K562 (cell line): ENCODE measurements around the gene RNF215. TPM values are rescaled to one million over a fixed set of nuclear protein-coding genes. Genes with fewer than 3 reads are reported as not detected.

Experiments
- BRD4 ChIP-seq: fragments of 200-600 bp; sonication (generic); IDR thresholded peaks from 2 replicates; pipeline ENCODE4 v1.6.1; 2017; ENCODE audit warnings: inconsistent platforms
- FOXJ3 ChIP-seq: sonication (generic); formaldehyde crosslinking; IDR thresholded peaks from 2 replicates; pipeline ENCODE4 v1.4.0; 2020; ENCODE audit warnings: mild to moderate bottlenecking, missing genetic modification reagents
- HDAC3 ChIP-seq: fragments of 450-650 bp; IDR thresholded peaks from 2 replicates; pipeline ENCODE4 v1.6.1; 2018; ENCODE audit warnings: borderline replicate concordance, mild to moderate bottlenecking, moderate library complexity; ENCODE audit not compliant: partially characterized antibody
- KDM1A ChIP-seq, 2 experiments: fragments of 450-650 bp; IDR thresholded peaks; 2 replicates each; pipeline ENCODE4 v1.6.1; 2016; ENCODE audit warnings: mild to moderate bottlenecking in 2 of 2
- NFIC ChIP-seq: fragments of 450-650 bp; IDR thresholded peaks from 2 replicates; pipeline ENCODE4 v1.6.1; 2017; ENCODE audit warnings: mild to moderate bottlenecking, inconsistent platforms
- POLR3G ChIP-seq: IDR thresholded peaks from 2 replicates; pipeline ENCODE4 v1.6.1; 2011; ENCODE audit not compliant: insufficient read length, insufficient replicate concordance; ENCODE audit errors: extremely low read depth
- PYGO2 ChIP-seq: fragments of 450-650 bp; IDR thresholded peaks from 2 replicates; pipeline ENCODE4 v1.6.1; 2016; ENCODE audit warnings: mild to moderate bottlenecking, missing genetic modification characterization, moderate library complexity, missing compliant biosample characterization
- RFX1 ChIP-seq: fragments of 450-650 bp; IDR thresholded peaks from 2 replicates; pipeline ENCODE4 v1.6.1; 2016; ENCODE audit warnings: mild to moderate bottlenecking, moderate library complexity
- ZNF133 ChIP-seq: fragments of 250-450 bp; sonication (Bioruptor Pico); IDR thresholded peaks from 2 replicates; pipeline ENCODE4 v1.4.0; 2020; ENCODE audit warnings: mild to moderate bottlenecking
- ZNF324 ChIP-seq: fragments of 250-450 bp; sonication (Bioruptor Pico); IDR thresholded peaks from 2 replicates; pipeline ENCODE4 v1.4.0; 2020; ENCODE audit warnings: mild to moderate bottlenecking
- ZNF707 ChIP-seq: fragments of 250-450 bp; sonication (Bioruptor Pico); conservative IDR thresholded peaks from 2 replicates; pipeline ENCODE4 v1.8.0; 2022; ENCODE audit warnings: inconsistent platforms, mild to moderate bottlenecking, moderate library complexity
- polyA plus RNA-seq, 8 experiments: library from polyadenylated mRNA; depleted of rRNA in 4 of 8; stranded (reverse) in 5 of 8; unstranded in 3 of 8; fragments of >200 nt; fragmentation: Nextera tagmentation in 2 of 8; fragmentation: Illumina TruSeq in 1 of 8; extraction: Ambion mirVana in 2 of 8; extraction: Trizol in 1 of 8; gene quantifications; 2 replicates each; pipeline versions ENCODE4 v1.2.1 to v1.2.3, GENCODE V29; 2011 to 2014; ENCODE audit warnings: inconsistent platforms in 1 of 8, missing spikeins in 1 of 8
- total RNA-seq, 7 experiments: library from RNA; depleted of rRNA in 6 of 7; stranded (reverse); fragments of >200 nt in 6 of 7; fragmentation: Illumina TruSeq in 2 of 7; extraction: Trizol in 2 of 7; gene quantifications; 2 replicates each; pipeline versions ENCODE4 v1.2.1 to v1.2.3, GENCODE V29; 2011 to 2021; ENCODE audit warnings: low replicate concordance in 1 of 7
- TF ChIP-seq, protein P1 (sequence below): IDR thresholded peaks from 3 replicates; pipeline ENCODE4 v1.6.1; 2011; ENCODE audit warnings: borderline replicate concordance, mild to moderate bottlenecking, moderate library complexity; ENCODE audit not compliant: insufficient read length; ENCODE audit errors: extremely low read depth
- TF ChIP-seq, protein P2 (sequence below), 2 experiments: fragments of 450-650 bp; IDR thresholded peaks; 2 replicates each; pipeline ENCODE4 v1.6.1; 2016
- TF ChIP-seq, protein P3 (sequence below): sonication (generic); formaldehyde crosslinking; IDR thresholded peaks from 2 replicates; pipeline ENCODE4 v1.9.0; 2022; ENCODE audit warnings: mild to moderate bottlenecking, missing genetic modification reagents
- TF ChIP-seq, protein P4 (sequence below): sonication (generic); formaldehyde crosslinking; IDR thresholded peaks from 2 replicates; pipeline ENCODE4 v1.8.0; 2022; ENCODE audit warnings: mild to moderate bottlenecking, missing genetic modification reagents, borderline replicate concordance
- TF ChIP-seq, protein P5 (sequence below): fragments of 450-650 bp; IDR thresholded peaks from 2 replicates; pipeline ENCODE4 v1.6.1; 2014; ENCODE audit warnings: low read depth, mild to moderate bottlenecking, moderate library complexity, borderline replicate concordance
- TF ChIP-seq, protein P6 (sequence below): sonication (generic); formaldehyde crosslinking; IDR thresholded peaks from 2 replicates; pipeline ENCODE4 v1.4.0; 2020; ENCODE audit warnings: mild to moderate bottlenecking, missing genetic modification reagents

The RNF215 gene
- total and polyA plus RNA-seq, 9 of the 15 experiments (the other 6 are each of a cell fraction or from before 2014, with no cell fraction given): 0.08 to 9.8 (median 2.7) TPM

DNA sequence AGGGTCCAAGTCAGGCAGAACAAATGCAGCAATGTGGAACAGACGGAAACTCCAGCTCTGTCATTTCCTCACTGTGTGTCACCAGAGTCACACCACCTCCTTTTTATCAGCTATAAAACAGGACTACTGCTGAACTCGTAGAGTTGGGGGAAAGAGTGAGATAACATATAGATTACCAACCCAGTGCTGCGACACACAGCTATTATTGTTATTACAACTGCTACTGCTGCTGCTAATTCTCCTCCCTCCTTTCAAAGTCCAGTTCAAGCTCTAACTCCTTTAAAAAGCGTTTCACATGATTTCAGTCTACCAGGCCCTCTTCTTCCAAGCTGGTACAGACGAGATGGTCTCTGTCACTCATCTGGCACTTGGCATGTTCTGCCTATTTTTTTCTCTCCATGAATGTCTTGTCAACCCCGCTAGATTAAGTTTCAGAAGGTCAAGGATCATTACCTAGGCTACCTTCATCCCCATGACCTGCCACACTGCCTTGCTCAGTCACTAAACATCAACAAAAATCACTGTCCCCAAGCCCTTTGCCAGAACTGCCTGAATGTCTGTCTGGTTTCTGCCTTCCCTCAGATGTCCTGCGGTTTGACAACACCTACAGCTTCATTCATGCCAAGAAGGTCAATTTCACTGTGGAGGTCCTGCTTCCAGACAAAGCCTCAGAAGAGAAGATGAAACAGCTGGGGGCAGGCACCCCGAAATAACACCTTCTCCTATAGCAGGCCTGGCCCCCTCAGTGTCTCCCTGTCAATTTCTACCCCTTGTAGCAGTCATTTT, 34.7 kb upstream of the RNF215 start (continued):
- TF ChIP-seq, protein P1, sequence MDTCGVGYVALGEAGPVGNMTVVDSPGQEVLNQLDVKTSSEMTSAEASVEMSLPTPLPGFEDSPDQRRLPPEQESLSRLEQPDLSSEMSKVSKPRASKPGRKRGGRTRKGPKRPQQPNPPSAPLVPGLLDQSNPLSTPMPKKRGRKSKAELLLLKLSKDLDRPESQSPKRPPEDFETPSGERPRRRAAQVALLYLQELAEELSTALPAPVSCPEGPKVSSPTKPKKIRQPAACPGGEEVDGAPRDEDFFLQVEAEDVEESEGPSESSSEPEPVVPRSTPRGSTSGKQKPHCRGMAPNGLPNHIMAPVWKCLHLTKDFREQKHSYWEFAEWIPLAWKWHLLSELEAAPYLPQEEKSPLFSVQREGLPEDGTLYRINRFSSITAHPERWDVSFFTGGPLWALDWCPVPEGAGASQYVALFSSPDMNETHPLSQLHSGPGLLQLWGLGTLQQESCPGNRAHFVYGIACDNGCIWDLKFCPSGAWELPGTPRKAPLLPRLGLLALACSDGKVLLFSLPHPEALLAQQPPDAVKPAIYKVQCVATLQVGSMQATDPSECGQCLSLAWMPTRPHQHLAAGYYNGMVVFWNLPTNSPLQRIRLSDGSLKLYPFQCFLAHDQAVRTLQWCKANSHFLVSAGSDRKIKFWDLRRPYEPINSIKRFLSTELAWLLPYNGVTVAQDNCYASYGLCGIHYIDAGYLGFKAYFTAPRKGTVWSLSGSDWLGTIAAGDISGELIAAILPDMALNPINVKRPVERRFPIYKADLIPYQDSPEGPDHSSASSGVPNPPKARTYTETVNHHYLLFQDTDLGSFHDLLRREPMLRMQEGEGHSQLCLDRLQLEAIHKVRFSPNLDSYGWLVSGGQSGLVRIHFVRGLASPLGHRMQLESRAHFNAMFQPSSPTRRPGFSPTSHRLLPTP: no peak
- TF ChIP-seq, protein P2, sequence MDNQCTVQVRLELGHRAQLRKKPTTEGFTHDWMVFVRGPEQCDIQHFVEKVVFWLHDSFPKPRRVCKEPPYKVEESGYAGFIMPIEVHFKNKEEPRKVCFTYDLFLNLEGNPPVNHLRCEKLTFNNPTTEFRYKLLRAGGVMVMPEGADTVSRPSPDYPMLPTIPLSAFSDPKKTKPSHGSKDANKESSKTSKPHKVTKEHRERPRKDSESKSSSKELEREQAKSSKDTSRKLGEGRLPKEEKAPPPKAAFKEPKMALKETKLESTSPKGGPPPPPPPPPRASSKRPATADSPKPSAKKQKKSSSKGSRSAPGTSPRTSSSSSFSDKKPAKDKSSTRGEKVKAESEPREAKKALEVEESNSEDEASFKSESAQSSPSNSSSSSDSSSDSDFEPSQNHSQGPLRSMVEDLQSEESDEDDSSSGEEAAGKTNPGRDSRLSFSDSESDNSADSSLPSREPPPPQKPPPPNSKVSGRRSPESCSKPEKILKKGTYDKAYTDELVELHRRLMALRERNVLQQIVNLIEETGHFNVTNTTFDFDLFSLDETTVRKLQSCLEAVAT (IDR thresholded peaks at IDR 0.05): no peak
- TF ChIP-seq, protein P3, sequence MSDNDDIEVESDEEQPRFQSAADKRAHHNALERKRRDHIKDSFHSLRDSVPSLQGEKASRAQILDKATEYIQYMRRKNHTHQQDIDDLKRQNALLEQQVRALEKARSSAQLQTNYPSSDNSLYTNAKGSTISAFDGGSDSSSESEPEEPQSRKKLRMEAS (CRISPR knock-in tag): no peak
- TF ChIP-seq KDM1A (IDR thresholded peaks at IDR 0.05) (0 out of 4 replicates have a peak, but pooled peaks of 1 of the 2 experiments have one; percentile 27), PYGO2 (no peak), FOXJ3 (CRISPR knock-in tag) (no peak), ZNF707 (CRISPR knock-in tag) (no peak), RFX1 (no peak), ZNF133 (CRISPR knock-in tag) (no peak), POLR3G (no peak), BRD4 (no peak), NFIC (0 out of 2 replicates have a peak, but pooled peaks have one; percentile 41), ZNF324 (CRISPR knock-in tag) (no peak), HDAC3 (no peak)
- TF ChIP-seq, protein P4, sequence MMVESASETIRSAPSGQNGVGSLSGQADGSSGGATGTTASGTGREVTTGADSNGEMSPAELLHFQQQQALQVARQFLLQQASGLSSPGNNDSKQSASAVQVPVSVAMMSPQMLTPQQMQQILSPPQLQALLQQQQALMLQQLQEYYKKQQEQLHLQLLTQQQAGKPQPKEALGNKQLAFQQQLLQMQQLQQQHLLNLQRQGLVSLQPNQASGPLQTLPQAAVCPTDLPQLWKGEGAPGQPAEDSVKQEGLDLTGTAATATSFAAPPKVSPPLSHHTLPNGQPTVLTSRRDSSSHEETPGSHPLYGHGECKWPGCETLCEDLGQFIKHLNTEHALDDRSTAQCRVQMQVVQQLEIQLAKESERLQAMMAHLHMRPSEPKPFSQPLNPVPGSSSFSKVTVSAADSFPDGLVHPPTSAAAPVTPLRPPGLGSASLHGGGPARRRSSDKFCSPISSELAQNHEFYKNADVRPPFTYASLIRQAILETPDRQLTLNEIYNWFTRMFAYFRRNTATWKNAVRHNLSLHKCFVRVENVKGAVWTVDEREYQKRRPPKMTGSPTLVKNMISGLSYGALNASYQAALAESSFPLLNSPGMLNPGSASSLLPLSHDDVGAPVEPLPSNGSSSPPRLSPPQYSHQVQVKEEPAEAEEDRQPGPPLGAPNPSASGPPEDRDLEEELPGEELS: no peak
- TF ChIP-seq, protein P5, sequence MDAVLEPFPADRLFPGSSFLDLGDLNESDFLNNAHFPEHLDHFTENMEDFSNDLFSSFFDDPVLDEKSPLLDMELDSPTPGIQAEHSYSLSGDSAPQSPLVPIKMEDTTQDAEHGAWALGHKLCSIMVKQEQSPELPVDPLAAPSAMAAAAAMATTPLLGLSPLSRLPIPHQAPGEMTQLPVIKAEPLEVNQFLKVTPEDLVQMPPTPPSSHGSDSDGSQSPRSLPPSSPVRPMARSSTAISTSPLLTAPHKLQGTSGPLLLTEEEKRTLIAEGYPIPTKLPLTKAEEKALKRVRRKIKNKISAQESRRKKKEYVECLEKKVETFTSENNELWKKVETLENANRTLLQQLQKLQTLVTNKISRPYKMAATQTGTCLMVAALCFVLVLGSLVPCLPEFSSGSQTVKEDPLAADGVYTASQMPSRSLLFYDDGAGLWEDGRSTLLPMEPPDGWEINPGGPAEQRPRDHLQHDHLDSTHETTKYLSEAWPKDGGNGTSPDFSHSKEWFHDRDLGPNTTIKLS: no peak
- TF ChIP-seq, protein P6, sequence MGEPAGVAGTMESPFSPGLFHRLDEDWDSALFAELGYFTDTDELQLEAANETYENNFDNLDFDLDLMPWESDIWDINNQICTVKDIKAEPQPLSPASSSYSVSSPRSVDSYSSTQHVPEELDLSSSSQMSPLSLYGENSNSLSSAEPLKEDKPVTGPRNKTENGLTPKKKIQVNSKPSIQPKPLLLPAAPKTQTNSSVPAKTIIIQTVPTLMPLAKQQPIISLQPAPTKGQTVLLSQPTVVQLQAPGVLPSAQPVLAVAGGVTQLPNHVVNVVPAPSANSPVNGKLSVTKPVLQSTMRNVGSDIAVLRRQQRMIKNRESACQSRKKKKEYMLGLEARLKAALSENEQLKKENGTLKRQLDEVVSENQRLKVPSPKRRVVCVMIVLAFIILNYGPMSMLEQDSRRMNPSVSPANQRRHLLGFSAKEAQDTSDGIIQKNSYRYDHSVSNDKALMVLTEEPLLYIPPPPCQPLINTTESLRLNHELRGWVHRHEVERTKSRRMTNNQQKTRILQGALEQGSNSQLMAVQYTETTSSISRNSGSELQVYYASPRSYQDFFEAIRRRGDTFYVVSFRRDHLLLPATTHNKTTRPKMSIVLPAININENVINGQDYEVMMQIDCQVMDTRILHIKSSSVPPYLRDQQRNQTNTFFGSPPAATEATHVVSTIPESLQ (CRISPR knock-in tag): no peak
